Stimulated activated naive CD8-positive, alpha-beta T cell treated with anti-CD3 and anti-CD28 coated beads, Interleukin-15, Interleukin-2, amounts not matched to agents 100 ng/mL and 50 ng/mL, for 24 hours (primary cell): Measurements from ENCODE around the gene GLI2.

ENCODE experiments used
- H3K27ac Mint-ChIP-seq: one replicate; pipeline ENCODE4 v1.8.0; 2021; ENCODE audit warnings: mild to moderate bottlenecking, mixed read lengths
- H3K27me3 Mint-ChIP-seq: one replicate; pipeline ENCODE4 v1.8.0; 2021; ENCODE audit warnings: mixed read lengths
- H3K36me3 Mint-ChIP-seq: one replicate; pipeline ENCODE4 v1.8.0; 2021; ENCODE audit warnings: low read depth, mixed read lengths
- H3K4me1 Mint-ChIP-seq: one replicate; pipeline ENCODE4 v1.8.0; 2021; ENCODE audit warnings: low read depth, mixed read lengths
- H3K4me3 Mint-ChIP-seq: one replicate; pipeline ENCODE4 v1.8.0; 2021; ENCODE audit warnings: mild to moderate bottlenecking, mixed read lengths
- H3K9me3 Mint-ChIP-seq: one replicate; pipeline ENCODE4 v1.8.0; 2021; ENCODE audit warnings: mixed read lengths

Gene GLI2

GRCh38 chr2:120722568-120723421 is 12.9 kb upstream of the GLI2 start:
- Mint-ChIP-seq H3K27ac (no peak overlapping the region), H3K9me3 (no peaks in the 10 kb centered on the region), H3K27me3 (no peaks in the 10 kb centered on the region), H3K36me3 (no peaks in the 10 kb centered on the region), H3K4me1 (no peaks in the 10 kb centered on the region), H3K4me3 (no peak overlapping the region)

DNA sequence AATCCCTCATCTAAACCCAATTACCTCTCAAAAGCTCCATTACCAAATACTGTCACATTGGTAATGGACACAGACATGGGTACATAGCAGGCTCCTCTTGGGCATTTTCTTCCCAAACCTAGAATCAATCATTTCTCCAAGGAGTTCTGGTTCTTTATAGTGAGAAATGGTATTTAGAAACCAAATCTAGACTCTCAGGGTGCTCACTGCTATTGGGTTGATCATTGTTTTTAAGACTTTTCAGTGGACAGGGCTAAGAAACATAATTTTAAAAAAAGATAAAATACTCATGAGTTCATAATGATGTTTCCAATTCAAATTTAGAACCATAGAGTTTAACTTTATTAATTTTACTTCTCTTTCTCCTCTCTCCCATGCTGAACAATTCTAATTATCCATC is 9.4 kb upstream of the GLI2 start:
- no peaks in the 10 kb centered on the region for H3K36me3 Mint-ChIP-seq
- H3K4me3 Mint-ChIP-seq, result no peak overlapping the region
- no peaks in the 10 kb centered on the region for H3K9me3 Mint-ChIP-seq
- H3K4me1 Mint-ChIP-seq, result no peaks in the 10 kb centered on the region
- H3K27ac Mint-ChIP-seq, result no peak overlapping the region
- H3K27me3 Mint-ChIP-seq, result no peaks in the 10 kb centered on the region

- peaks cover 18% of the 10 kb centered on the region for H3K27me3 Mint-ChIP-seq
- no peaks in the 10 kb centered on the region for H3K4me1 Mint-ChIP-seq
- H3K36me3 Mint-ChIP-seq, result no peaks in the 10 kb centered on the region
- H3K4me3 Mint-ChIP-seq, result no peak overlapping the region
- H3K9me3 Mint-ChIP-seq, result no peaks in the 10 kb centered on the region
- no peak overlapping the region for H3K27ac Mint-ChIP-seq
These were observed 6.0 kb upstream of the GLI2 start for GRCh38 chr2:120729406-120730399.

- H3K9me3 Mint-ChIP-seq, result no peaks in the 10 kb centered on the region
- no peak overlapping the region for H3K4me3 Mint-ChIP-seq
- no peak overlapping the region for H3K27ac Mint-ChIP-seq
- H3K27me3 Mint-ChIP-seq, result peaks cover 23% of the 10 kb centered on the region
- no peaks in the 10 kb centered on the region for H3K4me1 Mint-ChIP-seq
- no peaks in the 10 kb centered on the region for H3K36me3 Mint-ChIP-seq
These were observed 4.5 kb upstream of the GLI2 start for GRCh38 chr2:120731175-120731574.

- Mint-ChIP-seq H3K4me3 (no peak overlapping the region), H3K27me3 (peaks cover 34% of the 10 kb centered on the region), H3K4me1 (no peaks in the 10 kb centered on the region), H3K27ac (no peak overlapping the region), H3K9me3 (no peaks in the 10 kb centered on the region), H3K36me3 (no peaks in the 10 kb centered on the region)
These were observed 3.0 kb upstream of the GLI2 start for GRCh38 chr2:120732506-120733237.

DNA sequence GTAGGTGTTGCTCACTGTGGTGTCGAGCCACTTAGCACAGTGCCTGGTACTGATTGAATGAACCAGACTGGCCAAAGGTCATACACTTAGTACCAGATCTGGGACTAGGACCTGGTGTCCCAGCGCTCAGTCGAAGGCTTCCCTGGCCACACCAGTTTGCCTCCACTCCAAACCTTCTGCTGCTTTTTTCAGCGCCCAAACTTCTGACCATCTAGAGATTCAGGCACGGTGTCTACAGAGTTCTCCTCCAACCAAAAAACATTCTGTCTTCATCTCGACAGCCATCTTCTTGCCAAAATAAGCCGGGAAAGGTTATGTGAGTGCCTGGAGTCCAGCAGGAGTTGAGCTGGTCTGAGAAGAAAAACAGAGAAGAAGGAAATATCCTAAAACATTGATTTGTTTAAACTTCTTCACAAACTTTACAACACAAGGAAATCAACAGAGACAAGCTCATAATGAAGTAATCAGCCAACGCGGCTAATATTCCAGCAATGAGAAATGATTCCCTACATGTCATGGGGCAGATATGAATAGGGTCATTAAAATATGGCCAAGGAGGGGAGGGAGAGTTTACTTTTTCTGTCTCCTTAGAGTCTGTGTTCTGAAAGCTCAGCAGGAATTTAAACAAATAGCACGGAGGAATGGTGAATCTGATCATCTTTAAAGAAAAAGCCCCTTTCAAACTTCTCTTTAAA is 2.3 kb upstream of the GLI2 start:
- peaks cover 40% of the 10 kb centered on the region for H3K27me3 Mint-ChIP-seq
- no peaks in the 10 kb centered on the region for H3K4me1 Mint-ChIP-seq
- no peaks in the 10 kb centered on the region for H3K9me3 Mint-ChIP-seq
- H3K27ac Mint-ChIP-seq, result no peak overlapping the region
- no peak overlapping the region for H3K4me3 Mint-ChIP-seq
- H3K36me3 Mint-ChIP-seq, result no peaks in the 10 kb centered on the region

DNA sequence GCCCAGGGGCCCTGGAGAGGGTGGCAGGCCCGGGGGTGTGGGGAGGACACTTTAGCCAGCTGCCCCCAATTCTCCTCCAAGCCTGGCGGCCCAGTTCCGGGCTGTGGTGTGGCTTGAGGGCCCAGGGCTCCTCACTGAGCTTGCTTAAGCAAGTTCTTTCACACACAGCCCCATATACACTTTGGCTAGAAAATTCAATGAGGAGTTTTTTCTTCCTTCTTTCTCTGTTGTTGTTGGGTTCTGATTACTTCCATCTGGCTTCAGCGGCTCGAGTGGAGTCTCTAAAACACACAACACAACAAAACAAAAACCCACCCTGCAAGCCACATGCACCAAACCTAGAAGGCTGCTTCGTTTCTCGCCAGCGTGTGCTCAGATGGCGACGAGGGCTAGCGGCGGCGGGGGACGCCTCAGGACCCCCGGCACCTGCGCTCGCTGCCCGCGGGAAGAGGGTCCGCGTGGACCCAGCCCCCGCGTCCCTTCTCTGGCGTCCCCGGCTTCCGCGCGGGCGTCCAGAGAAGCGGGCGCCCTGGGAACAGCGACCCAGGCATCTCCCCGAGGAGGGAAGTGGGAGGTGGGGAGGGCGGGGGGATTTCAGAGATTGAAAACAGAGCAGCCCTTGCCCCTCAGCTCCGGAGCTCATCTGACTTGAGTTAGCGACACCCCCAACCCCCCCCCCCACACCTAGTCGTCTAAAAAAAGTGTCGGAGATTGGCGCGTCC is 577 bp upstream of the GLI2 start:
- H3K27me3 Mint-ChIP-seq, result peaks cover 54% of the 10 kb centered on the region

GRCh38 chr2:120736202-120736623 is 545 bp downstream of the GLI2 start:
- H3K4me3 Mint-ChIP-seq, result no peak overlapping the region
- H3K27ac Mint-ChIP-seq, result no peak overlapping the region

More for the DNA sequence above, 577 bp upstream of the GLI2 start:
- Mint-ChIP-seq H3K36me3 (no peaks in the 10 kb centered on the region), H3K4me3 (no peak overlapping the region), H3K9me3 (no peaks in the 10 kb centered on the region), H3K27ac (no peak overlapping the region), H3K4me1 (no peaks in the 10 kb centered on the region)

GRCh38 chr2:120736624-120737339 is 1.1 kb downstream of the GLI2 start:
- Mint-ChIP-seq H3K9me3 (no peaks in the 10 kb centered on the region), H3K27me3 (peaks cover 60% of the 10 kb centered on the region), H3K4me3 (no peak overlapping the region), H3K4me1 (no peaks in the 10 kb centered on the region), H3K36me3 (no peaks in the 10 kb centered on the region), H3K27ac (no peak overlapping the region)

More at GRCh38 chr2:120736202-120736623, 545 bp downstream of the GLI2 start:
- H3K9me3 Mint-ChIP-seq, result no peaks in the 10 kb centered on the region
- peaks cover 60% of the 10 kb centered on the region for H3K27me3 Mint-ChIP-seq
- no peaks in the 10 kb centered on the region for H3K4me1 Mint-ChIP-seq
- H3K36me3 Mint-ChIP-seq, result no peaks in the 10 kb centered on the region

- H3K36me3 Mint-ChIP-seq, result no peaks in the 10 kb centered on the region
- H3K9me3 Mint-ChIP-seq, result no peaks in the 10 kb centered on the region
- H3K4me1 Mint-ChIP-seq, result no peaks in the 10 kb centered on the region
- peaks cover 66% of the 10 kb centered on the region for H3K27me3 Mint-ChIP-seq
- no peak overlapping the region for H3K4me3 Mint-ChIP-seq
- H3K27ac Mint-ChIP-seq, result no peak overlapping the region
These were observed 1.9 kb downstream of the GLI2 start for GRCh38 chr2:120737340-120738101.

- H3K36me3 Mint-ChIP-seq, result no peaks in the 10 kb centered on the region
- H3K9me3 Mint-ChIP-seq, result no peaks in the 10 kb centered on the region
- H3K4me3 Mint-ChIP-seq, result no peak overlapping the region
- peaks cover 67% of the 10 kb centered on the region for H3K27me3 Mint-ChIP-seq
- H3K4me1 Mint-ChIP-seq, result no peaks in the 10 kb centered on the region
- no peak overlapping the region for H3K27ac Mint-ChIP-seq
These were observed 2.4 kb downstream of the GLI2 start for GRCh38 chr2:120738117-120738516.

- Mint-ChIP-seq H3K27me3 (peaks cover 64% of the 10 kb centered on the region), H3K4me1 (no peaks in the 10 kb centered on the region), H3K27ac (no peak overlapping the region), H3K9me3 (no peaks in the 10 kb centered on the region), H3K36me3 (no peaks in the 10 kb centered on the region), H3K4me3 (no peak overlapping the region)
These were observed 3.2 kb downstream of the GLI2 start for GRCh38 chr2:120738786-120739437.
